Endothelial cell (in vitro differentiated cells): ENCODE data around the gene DNAH6. TPM values are rescaled to one million over a fixed set of nuclear protein-coding genes. Genes with fewer than 3 reads are reported as not detected.

Experiments used
- DNase-seq: peaks from one replicate; pipeline ENCODE4 v3.0.0; 2021; ENCODE audit warnings: low spot score
- H3K27ac Mint-ChIP-seq: one replicate; pipeline ENCODE4 v1.8.0; 2021; ENCODE audit warnings: mixed read lengths, inconsistent platforms; ENCODE audit not compliant: unreplicated experiment
- H3K27me3 Mint-ChIP-seq: one replicate; pipeline ENCODE4 v1.8.0; 2021; ENCODE audit warnings: mild to moderate bottlenecking, moderate library complexity, mixed read lengths, inconsistent platforms; ENCODE audit not compliant: unreplicated experiment
- H3K36me3 Mint-ChIP-seq: one replicate; pipeline ENCODE4 v1.8.0; 2021; ENCODE audit warnings: mild to moderate bottlenecking, low read depth, mixed read lengths, inconsistent platforms; ENCODE audit not compliant: unreplicated experiment
- H3K4me1 Mint-ChIP-seq: one replicate; pipeline ENCODE4 v1.8.0; 2021; ENCODE audit warnings: mild to moderate bottlenecking, mixed read lengths, inconsistent platforms; ENCODE audit not compliant: unreplicated experiment
- H3K4me3 Mint-ChIP-seq: one replicate; pipeline ENCODE4 v1.8.0; 2021; ENCODE audit warnings: mild to moderate bottlenecking, mixed read lengths, inconsistent platforms; ENCODE audit not compliant: unreplicated experiment
- H3K9me3 Mint-ChIP-seq: one replicate; pipeline ENCODE4 v1.8.0; 2021; ENCODE audit warnings: mixed read lengths, inconsistent platforms; ENCODE audit not compliant: unreplicated experiment
- CTCF ChIP-seq: fragments of 200-600 bp; sonication (generic); IDR thresholded peaks from one replicate; pipeline ENCODE4 v1.5.0; 2021; ENCODE audit warnings: antibody characterized with exemption; ENCODE audit not compliant: unreplicated experiment
- total RNA-seq: library from RNA; stranded (reverse); fragmentation: NEBNext Ultra II Directional; extraction: Animal tissue kit (Norgen Biotek cat#: 25700); gene quantifications from one replicate; pipeline ENCODE4 v1.2.1, GENCODE V29; 2021; ENCODE audit not compliant: unreplicated experiment

The DNAH6 gene
- total RNA-seq, 1 donor from 2014 or later = 7.8 TPM

GRCh38 chr2:84857566-84857965 is 341.3 kb downstream of the DNAH6 start:
- no peak for DNase-seq
- Mint-ChIP-seq H3K4me1 (peaks cover 7% of the 10 kb centered on the region), H3K9me3 (no peaks in the 10 kb centered on the region), H3K4me3 (no peak overlapping the region), H3K36me3 (peaks cover 8% of the 10 kb centered on the region), H3K27ac (no peak overlapping the region), H3K27me3 (peaks cover 14% of the 10 kb centered on the region)
- no peak for TF ChIP-seq CTCF

GRCh38 chr2:84858123-84858522 is 341.8 kb downstream of the DNAH6 start:
- TF ChIP-seq CTCF = no peak
- H3K9me3 Mint-ChIP-seq = no peaks in the 10 kb centered on the region
- no peak overlapping the region for H3K4me3 Mint-ChIP-seq
- no peak overlapping the region for H3K27ac Mint-ChIP-seq
- peaks cover 5% of the 10 kb centered on the region for H3K36me3 Mint-ChIP-seq
- peaks cover 14% of the 10 kb centered on the region for H3K27me3 Mint-ChIP-seq
- no peak for DNase-seq
- H3K4me1 Mint-ChIP-seq = peaks cover 7% of the 10 kb centered on the region

- peaks cover 14% of the 10 kb centered on the region for H3K27me3 Mint-ChIP-seq
- H3K27ac Mint-ChIP-seq = no peak overlapping the region
- no peak for DNase-seq
- peaks cover 4% of the 10 kb centered on the region for H3K36me3 Mint-ChIP-seq
- no peaks in the 10 kb centered on the region for H3K9me3 Mint-ChIP-seq
- H3K4me1 Mint-ChIP-seq = peaks cover 7% of the 10 kb centered on the region
- H3K4me3 Mint-ChIP-seq = no peak overlapping the region
- no peak for TF ChIP-seq CTCF
These were observed 342.6 kb downstream of the DNAH6 start for GRCh38 chr2:84858937-84859336.

- Mint-ChIP-seq H3K27ac (no peak overlapping the region), H3K36me3 (peaks cover 2% of the 10 kb centered on the region), H3K27me3 (peaks cover 12% of the 10 kb centered on the region), H3K4me3 (no peak overlapping the region), H3K4me1 (peaks cover 7% of the 10 kb centered on the region), H3K9me3 (no peaks in the 10 kb centered on the region)
- DNase-seq = no peak
- no peak for TF ChIP-seq CTCF
These were observed 345.2 kb downstream of the DNAH6 start for GRCh38 chr2:84861539-84861938.

GRCh38 chr2:84862006-84862405 is 345.7 kb downstream of the DNAH6 start:
- no peak overlapping the region for H3K4me3 Mint-ChIP-seq
- TF ChIP-seq CTCF = no peak
- DNase-seq = no peak
- H3K27ac Mint-ChIP-seq = no peak overlapping the region
- H3K4me1 Mint-ChIP-seq = peaks cover 7% of the 10 kb centered on the region
- peaks cover 12% of the 10 kb centered on the region for H3K27me3 Mint-ChIP-seq
- no peaks in the 10 kb centered on the region for H3K9me3 Mint-ChIP-seq
- no peaks in the 10 kb centered on the region for H3K36me3 Mint-ChIP-seq
